HCT116 (cell line): Measurements from ENCODE around the gene STYK1. TPM values are rescaled to one million over a fixed set of nuclear protein-coding genes. Genes with fewer than 3 reads are reported as not detected.

Source experiments
- ATAC-seq: fragments of 200-7000 bp; cut with Tn5 transposase; 2 replicates; pipeline ENCODE4 v1.9.1; 2020; ENCODE audit warnings: mild to moderate bottlenecking, moderate library complexity
- BruUV-seq: library from RNA; stranded (reverse); fragments of 400-500 nt; replicated peaks from 2 replicates; lab custom pipeline; 2021; lab: Mats Ljungman, UMichigan
- CTCF ChIA-PET: fragments of 300-600 bp; sonication (Branson Sonifier 250); formaldehyde crosslinking; loops from one replicate; lab custom pipeline; 2021; ENCODE audit warnings: antibody characterized with exemption; lab: Charles Lee
- POLR2A ChIA-PET: fragments of 300-600, 350-600 bp; sonication (Branson Sonifier 250); formaldehyde crosslinking; loops from one replicate; lab custom pipeline; 2021; ENCODE audit warnings: antibody characterized with exemption; lab: Charles Lee
- RAD21 ChIA-PET, 2 experiments: fragments of 300-600 bp; sonication (Branson Sonifier 250); formaldehyde crosslinking; loops; one replicate each; lab custom pipeline; 2023; ENCODE audit warnings: low total read pairs in 2 of 2; ENCODE audit not compliant: uncharacterized antibody in 2 of 2, unreplicated experiment in 2 of 2, low non-redundant PET in 1 of 2; lab: Charles Lee
- DNase-seq: peaks from one replicate; pipeline ENCODE4 v3.0.0-alpha.2; 2010; ENCODE audit warnings: low read depth, low spot score
- H2AFZ ChIP-seq: fragments of 200-600 bp; shearing (Covaris generic), sonication (generic); 2 replicates; pipeline ENCODE4 v1.6.1; 2017; ENCODE audit warnings: low read depth, mixed run types, mixed read lengths, antibody characterized with exemption, low read length; ENCODE audit not compliant: poor library complexity, severe bottlenecking
- H3K27ac ChIP-seq: 2 replicates; pipeline ENCODE4 v1.5.1; 2012; ENCODE audit warnings: low read depth, low read length
- H3K27me3 ChIP-seq: fragments of 200-600 bp; sonication (generic); 2 replicates; pipeline ENCODE4 v1.6.1; 2016; ENCODE audit warnings: mixed run types, low read length, mixed read lengths; ENCODE audit not compliant: insufficient read depth
- H3K36me3 ChIP-seq, 2 experiments: fragments of 200-500 bp in 1 of 2; fragments of 200-600 bp in 1 of 2; sonication (Bioruptor generic) in 1 of 2; sonication (generic) in 1 of 2; 2 replicates each; pipeline versions ENCODE4 v1.5.1 to v1.6.1; 2014 to 2016; ENCODE audit warnings: low read length in 2 of 2, inconsistent platforms in 1 of 2, mixed read lengths in 1 of 2, mixed run types in 1 of 2; ENCODE audit not compliant: insufficient read depth in 2 of 2, control insufficient read depth in 1 of 2
- H3K4me1 ChIP-seq, 2 experiments: fragments of 200-600 bp in 1 of 2; sonication (generic) in 1 of 2; 2 replicates each; pipeline versions ENCODE4 v1.5.1 to v1.6.1; 2012 to 2017; ENCODE audit warnings: low read length in 2 of 2, inconsistent platforms in 1 of 2, mild to moderate bottlenecking in 1 of 2, mixed read lengths in 1 of 2, mixed run types in 1 of 2, moderate library complexity in 1 of 2; ENCODE audit not compliant: insufficient read depth in 2 of 2, control insufficient read depth in 1 of 2
- H3K4me2 ChIP-seq: fragments of 200-600 bp; sonication (generic); 2 replicates; pipeline ENCODE4 v1.6.1; 2017; ENCODE audit warnings: mixed run types, low read length, mixed read lengths
- H3K4me3 ChIP-seq, 2 experiments: fragments of 200-600 bp in 1 of 2; sonication (generic) in 1 of 2; replicated peaks in 1 of 2; 2 replicates each; pipeline ENCODE4 v1.5.1; 2011 to 2016; ENCODE audit warnings: low read length in 2 of 2, control low read depth in 1 of 2, low read depth in 1 of 2, mild to moderate bottlenecking in 1 of 2, mixed read lengths in 1 of 2, mixed run types in 1 of 2
- H3K79me2 ChIP-seq: fragments of 200-600 bp; sonication (generic); 2 replicates; pipeline ENCODE4 v1.6.1; 2017; ENCODE audit warnings: mild to moderate bottlenecking, mixed run types, low read length, moderate library complexity, mixed read lengths; ENCODE audit not compliant: insufficient read depth
- H3K9ac ChIP-seq: fragments of 200-600 bp; sonication (generic); 2 replicates; pipeline ENCODE4 v1.6.1; 2016; ENCODE audit warnings: low read length, mixed read lengths
- H3K9me2 ChIP-seq: fragments of 200-600 bp; sonication (generic), shearing (Covaris generic); 2 replicates; pipeline ENCODE4 v1.6.1; 2017; ENCODE audit warnings: mixed run types, mild to moderate bottlenecking, moderate library complexity; ENCODE audit not compliant: insufficient read depth
- H3K9me3 ChIP-seq, 2 experiments: fragments of 200-500 bp in 1 of 2; fragments of 200-600 bp in 1 of 2; sonication (Bioruptor generic) in 1 of 2; sonication (generic) in 1 of 2; 2 replicates each; pipeline ENCODE4 v1.6.1; 2014 to 2017; ENCODE audit warnings: low read length in 2 of 2, mixed read lengths in 2 of 2, inconsistent platforms in 1 of 2, low read depth in 1 of 2, mild to moderate bottlenecking in 1 of 2, mixed run types in 1 of 2, moderate library complexity in 1 of 2; ENCODE audit not compliant: control insufficient read depth in 1 of 2, insufficient read depth in 1 of 2
- H4K20me1 ChIP-seq: fragments of 200-600 bp; sonication (generic), shearing (Covaris generic); 2 replicates; pipeline ENCODE4 v1.6.1; 2017; ENCODE audit warnings: mixed run types, mild to moderate bottlenecking, moderate library complexity; ENCODE audit not compliant: insufficient read depth
- EGR1 ChIP-seq: IDR thresholded peaks from 2 replicates; pipeline ENCODE4 v1.6.1; 2012; ENCODE audit warnings: low read depth
- ELF1 ChIP-seq: IDR thresholded peaks from 2 replicates; pipeline ENCODE4 v1.6.1; 2012; ENCODE audit warnings: low read depth, borderline replicate concordance
- POLR2AphosphoS5 ChIP-seq: IDR thresholded peaks from 2 replicates; pipeline ENCODE4 v1.6.1; 2011; ENCODE audit warnings: mild to moderate bottlenecking, low read depth, low read length, moderate library complexity
- intact Hi-C: fragments of 100-400 bp; cut with micrococcal nuclease; formaldehyde crosslinking; loops from 2 replicates; pipeline ENCODE4 v1.10.0; 2022
- total RNA-seq: library from RNA; stranded (reverse); gene quantifications from one replicate; pipeline ENCODE4 v1.2.1, GENCODE V29; 2021; ENCODE audit not compliant: unreplicated experiment
- TF ChIP-seq, protein P1 (sequence below): IDR thresholded peaks from 2 replicates; pipeline ENCODE4 v1.6.1; 2012

The STYK1 gene
- total RNA-seq, 1 experiment from 2014 or later: 4.4 TPM

DNA sequence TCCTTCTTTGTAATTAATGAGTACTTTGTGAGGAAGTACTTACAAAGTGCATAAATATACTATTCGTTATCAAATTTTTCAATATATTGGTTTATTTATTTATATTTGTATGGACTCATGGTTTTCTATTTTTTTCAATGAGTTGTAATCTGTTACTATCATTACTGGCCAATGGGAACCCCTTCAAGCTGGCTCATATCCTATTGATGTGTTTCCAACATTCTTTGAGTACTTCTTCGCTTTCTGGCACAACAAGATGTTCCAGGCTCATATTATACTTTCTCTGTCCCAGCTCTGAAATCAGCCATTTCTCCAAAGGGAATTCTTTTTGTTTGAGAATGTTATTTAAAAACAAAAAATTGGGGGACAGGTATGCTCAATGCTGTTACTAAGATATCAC lies 31.8 kb upstream of the STYK1 start:
- H3K27me3 ChIP-seq: no peaks in the 10 kb centered on the region
- no TSS peak for BruUV-seq
- H3K4me1 ChIP-seq: no peaks in the 10 kb centered on the region
- no peak overlapping the region for H3K9ac ChIP-seq
- ATAC-seq: no peak
- ChIA-PET RAD21 (no interaction called here), CTCF (interaction anchor here (1.3 kb wide), 1 partner anchor 470 kb away, joined by 3 read pairs; no protein-coding TSS in a partner anchor), POLR2A (no interaction called here)
- H4K20me1 ChIP-seq: peaks cover 30% of the 10 kb centered on the region; the same call in 1 of the 2 replicates
- H3K9me2 ChIP-seq: no peaks in the 10 kb centered on the region
- no peak overlapping the region for H3K27ac ChIP-seq
- intact Hi-C loops: no loop called here
- H3K9me3 ChIP-seq: no peaks in the 10 kb centered on the region
- H3K79me2 ChIP-seq: peaks cover 88% of the 10 kb centered on the region
- no peak for TF ChIP-seq ELF1
- H3K4me2 ChIP-seq: no peak overlapping the region
- H2AFZ ChIP-seq: no peak overlapping the region
- no peak overlapping the region for H3K4me3 ChIP-seq
- peaks cover 72 to 83% of the 10 kb centered on the region in 2 experiments for H3K36me3 ChIP-seq
- no peak for DNase-seq

DNA sequence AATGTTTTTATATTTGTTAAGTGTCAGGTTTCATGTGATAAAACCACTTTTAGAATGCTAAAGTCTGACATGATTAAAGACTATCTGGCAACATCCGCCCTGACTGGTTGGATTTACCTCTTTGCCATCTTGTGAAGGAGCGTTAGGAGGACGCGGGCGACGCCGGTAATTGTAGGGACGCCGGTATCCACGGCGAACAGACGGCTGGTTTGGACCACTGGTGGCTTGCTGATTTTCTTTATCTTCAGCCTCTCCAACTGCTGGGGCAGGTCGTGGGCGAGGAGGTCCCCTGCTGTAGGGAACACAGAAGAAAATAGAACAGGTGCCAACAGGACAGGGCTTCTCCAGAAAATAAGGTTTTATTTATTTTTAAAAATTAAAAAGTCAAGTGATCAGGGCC lies 28.0 kb upstream of the STYK1 start:
- H3K27me3 ChIP-seq: no peaks in the 10 kb centered on the region
- ChIA-PET RAD21 (no interaction called here), CTCF (no interaction called here), POLR2A (no interaction called here)
- DNase-seq (no peak), ATAC-seq (no peak)
- intact Hi-C loops: no loop called here
- TF ChIP-seq, protein P1, sequence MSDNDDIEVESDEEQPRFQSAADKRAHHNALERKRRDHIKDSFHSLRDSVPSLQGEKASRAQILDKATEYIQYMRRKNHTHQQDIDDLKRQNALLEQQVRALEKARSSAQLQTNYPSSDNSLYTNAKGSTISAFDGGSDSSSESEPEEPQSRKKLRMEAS: no peak
- TF ChIP-seq POLR2AphosphoS5 (no peak), EGR1 (no peak)
- no peaks in the 10 kb centered on the region for H3K4me1 ChIP-seq
- H3K79me2 ChIP-seq: peaks cover 74% of the 10 kb centered on the region
- no peak overlapping the region for H3K27ac ChIP-seq
- H3K9me3 ChIP-seq: no peaks in the 10 kb centered on the region
- H2AFZ ChIP-seq: no peak overlapping the region
- no peak overlapping the region for H3K9ac ChIP-seq
- H3K4me3 ChIP-seq: no peak overlapping the region
- peaks cover 13% of the 10 kb centered on the region; the same call in 1 of the 2 replicates for H4K20me1 ChIP-seq
- H3K4me2 ChIP-seq: no peak overlapping the region
- peaks cover 71 to 74% of the 10 kb centered on the region in 2 experiments for H3K36me3 ChIP-seq
- no TSS peak for BruUV-seq
- no peaks in the 10 kb centered on the region for H3K9me2 ChIP-seq
